PC-3 (cell line): ENCODE results near the gene MT1X.

Experiments used
- CTCF ChIP-seq: fragments of 300-600 bp; sonication (generic); conservative IDR thresholded peaks from 2 replicates; pipeline ENCODE4 v1.5.1; 2017; ENCODE audit warnings: antibody characterized with exemption, low read depth, mild to moderate bottlenecking, low read length
- EZH2 ChIP-seq: fragments of 300-600 bp; sonication (generic); IDR thresholded peaks from one replicate; pipeline ENCODE4 v1.6.1; 2017; ENCODE audit warnings: antibody characterized with exemption, mild to moderate bottlenecking, low read length; ENCODE audit not compliant: unreplicated experiment
- EZH2phosphoT487 ChIP-seq: fragments of 300-600 bp; sonication (generic); IDR thresholded peaks from 2 replicates; pipeline ENCODE4 v1.6.1; 2018; ENCODE audit warnings: mild to moderate bottlenecking, antibody characterized with exemption, low read length, borderline replicate concordance

GRCh38 chr16:56670620-56670934 lies 11.7 kb upstream of the MT1X start:
- TF ChIP-seq CTCF (no peak), EZH2 (no peak), EZH2phosphoT487 (no peak)
